GM13976 (cell line): Measurements from ENCODE around the gene PLPP2.

ENCODE experiments used
- DNase-seq: peaks from one replicate; pipeline ENCODE4 v3.0.0; 2012; ENCODE audit warnings: low spot score
- in situ Hi-C: fragments of 300-500 bp; cut with MboI; formaldehyde crosslinking; loops from one replicate; pipeline ENCODE4 v1.12.0; 2022; ENCODE audit warnings: low sequenced_read_pairs, mixed read lengths, inconsistent platforms; ENCODE audit not compliant: unreplicated experiment
- TF ChIP-seq, protein P1 (sequence below): IDR thresholded peaks from 2 replicates; pipeline ENCODE4 v1.5.1; 2012; ENCODE audit warnings: borderline replicate concordance, mild to moderate bottlenecking; ENCODE audit not compliant: insufficient read depth; ENCODE audit errors: extremely low read depth, missing control alignments, control extremely low read depth

PLPP2 gene

DNA sequence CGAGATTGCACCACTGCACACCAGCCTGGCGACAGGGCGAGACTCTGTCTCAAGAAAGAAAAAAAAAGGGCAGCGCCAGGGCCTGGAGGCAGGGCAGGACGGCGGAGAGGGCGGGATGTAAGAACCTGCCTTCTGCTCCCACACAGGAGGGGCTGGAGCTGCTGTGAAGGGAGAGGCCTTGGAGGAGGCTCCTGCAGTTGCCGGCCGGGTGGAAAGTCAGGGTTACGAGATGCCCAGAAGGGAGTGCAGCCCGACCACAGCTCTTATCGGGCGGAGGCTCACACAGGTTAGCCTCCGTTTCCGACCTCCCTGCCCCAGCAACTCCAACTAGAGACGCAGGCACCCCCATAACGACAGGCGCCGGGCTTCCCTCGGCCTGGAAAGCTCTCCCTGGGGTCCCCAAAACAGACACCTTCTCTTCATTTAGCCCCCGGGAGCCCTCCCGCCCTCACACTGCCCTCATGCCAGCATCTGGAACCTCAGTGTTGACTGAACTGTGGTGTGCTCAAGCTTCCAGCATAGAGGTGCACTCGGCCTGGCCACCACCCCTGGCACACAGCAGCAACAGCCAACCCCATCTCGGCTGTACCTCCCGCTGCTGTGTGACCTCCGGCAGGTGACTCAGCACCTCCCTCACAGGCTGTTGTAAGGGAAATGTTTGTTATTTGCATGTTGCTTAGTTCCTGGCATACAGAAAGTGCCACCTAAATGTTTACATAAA is 1.4 kb downstream of the PLPP2 start:
- TF ChIP-seq, protein P1, sequence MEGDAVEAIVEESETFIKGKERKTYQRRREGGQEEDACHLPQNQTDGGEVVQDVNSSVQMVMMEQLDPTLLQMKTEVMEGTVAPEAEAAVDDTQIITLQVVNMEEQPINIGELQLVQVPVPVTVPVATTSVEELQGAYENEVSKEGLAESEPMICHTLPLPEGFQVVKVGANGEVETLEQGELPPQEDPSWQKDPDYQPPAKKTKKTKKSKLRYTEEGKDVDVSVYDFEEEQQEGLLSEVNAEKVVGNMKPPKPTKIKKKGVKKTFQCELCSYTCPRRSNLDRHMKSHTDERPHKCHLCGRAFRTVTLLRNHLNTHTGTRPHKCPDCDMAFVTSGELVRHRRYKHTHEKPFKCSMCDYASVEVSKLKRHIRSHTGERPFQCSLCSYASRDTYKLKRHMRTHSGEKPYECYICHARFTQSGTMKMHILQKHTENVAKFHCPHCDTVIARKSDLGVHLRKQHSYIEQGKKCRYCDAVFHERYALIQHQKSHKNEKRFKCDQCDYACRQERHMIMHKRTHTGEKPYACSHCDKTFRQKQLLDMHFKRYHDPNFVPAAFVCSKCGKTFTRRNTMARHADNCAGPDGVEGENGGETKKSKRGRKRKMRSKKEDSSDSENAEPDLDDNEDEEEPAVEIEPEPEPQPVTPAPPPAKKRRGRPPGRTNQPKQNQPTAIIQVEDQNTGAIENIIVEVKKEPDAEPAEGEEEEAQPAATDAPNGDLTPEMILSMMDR = no peak
- in situ Hi-C loops = no loop called here
- no peak for DNase-seq

DNA sequence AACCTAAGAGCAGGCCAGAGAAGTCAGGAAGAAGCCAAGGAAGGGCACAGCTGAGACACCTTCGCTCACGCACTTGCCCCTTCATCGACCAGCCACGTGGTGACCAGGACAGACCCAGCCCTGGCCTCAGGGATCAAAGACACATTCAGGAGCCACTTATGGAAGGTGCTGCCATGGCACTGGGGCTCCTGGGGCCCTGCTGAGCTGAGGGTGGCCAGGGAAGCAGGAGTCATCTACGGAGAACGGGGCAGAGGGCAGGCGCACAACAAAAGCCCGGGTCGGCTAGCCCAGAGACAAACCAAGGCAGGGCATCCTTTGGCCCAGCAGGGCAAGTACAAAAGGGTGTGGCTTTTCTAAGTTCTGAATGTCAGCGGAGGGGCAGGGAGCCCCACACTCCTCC is 2.3 kb downstream of the PLPP2 start:
- no peak for DNase-seq
- in situ Hi-C loops = no loop called here

DNA sequence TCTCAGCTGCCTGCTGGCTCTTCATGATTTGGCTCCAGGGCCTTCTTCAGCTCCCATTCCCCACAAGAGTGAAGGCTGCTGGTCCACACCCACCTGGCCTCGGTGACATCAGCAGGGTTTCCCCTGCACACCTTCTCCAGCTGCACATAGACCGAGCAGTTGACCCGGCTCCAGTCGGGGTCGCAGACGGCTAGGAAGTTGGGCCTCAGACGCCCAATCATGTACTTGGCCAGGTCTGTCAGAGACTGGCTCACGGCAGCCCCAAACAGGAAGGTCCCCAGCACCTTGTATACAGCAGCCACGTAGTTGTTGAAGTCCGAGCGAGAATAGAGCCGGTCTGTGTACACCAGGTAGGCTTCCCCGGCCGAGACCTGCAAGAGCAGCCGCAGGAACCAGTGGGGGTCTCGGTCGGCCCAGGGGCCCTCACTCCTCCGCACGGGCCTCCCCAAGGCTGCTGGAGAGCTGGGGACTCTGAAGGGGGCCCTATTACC is 3.8 kb downstream of the PLPP2 start:
- no peak for DNase-seq
- in situ Hi-C loops = no loop called here
- TF ChIP-seq, protein P1 = no peak

More for the DNA sequence above, 2.3 kb downstream of the PLPP2 start:
- TF ChIP-seq, protein P1 = no peak

DNA sequence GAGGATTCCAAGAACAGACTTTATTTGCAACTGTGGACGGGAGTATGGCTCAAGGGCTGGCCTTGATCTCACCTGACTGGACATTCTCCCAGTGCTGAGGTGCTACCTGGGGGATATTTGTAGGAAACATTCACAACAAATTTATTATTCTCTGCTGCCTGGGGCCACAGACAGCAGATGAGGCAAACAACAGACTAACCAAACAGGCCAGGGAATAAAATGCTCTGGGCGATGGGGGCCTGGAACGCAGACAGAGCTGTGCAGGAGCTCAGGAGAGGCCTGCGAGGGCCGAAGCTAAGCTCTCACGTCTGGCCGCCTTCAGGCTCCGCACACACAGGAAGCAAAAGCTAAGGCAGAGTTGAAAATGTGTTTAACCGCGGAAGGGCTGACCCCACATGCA is 7.8 kb downstream of the PLPP2 start:
- TF ChIP-seq, protein P1 = no peak
- in situ Hi-C loops = no loop called here
- DNase-seq = no peak

DNA sequence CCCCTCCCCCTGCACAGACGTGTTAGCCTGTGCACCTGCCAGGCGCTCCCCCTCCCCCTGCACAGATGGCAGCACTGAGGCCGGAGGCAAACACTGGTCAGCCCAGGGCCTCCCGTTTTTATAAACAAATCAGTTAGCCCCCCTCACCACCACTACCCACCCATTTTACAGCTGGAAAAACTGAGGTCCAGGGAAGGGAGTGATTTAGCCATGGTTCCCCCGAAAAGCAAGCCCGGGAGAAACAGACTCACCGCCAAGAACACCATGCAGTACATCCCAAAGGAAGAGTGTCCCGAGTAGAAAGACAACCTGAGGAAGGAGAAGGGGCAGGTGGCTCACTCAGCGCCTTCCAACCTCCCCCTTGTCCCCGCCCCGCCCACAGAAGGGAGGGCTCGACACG is 8.7 kb downstream of the PLPP2 start:
- DNase-seq = no peak
- TF ChIP-seq, protein P1 = no peak
- in situ Hi-C loops = no loop called here

DNA sequence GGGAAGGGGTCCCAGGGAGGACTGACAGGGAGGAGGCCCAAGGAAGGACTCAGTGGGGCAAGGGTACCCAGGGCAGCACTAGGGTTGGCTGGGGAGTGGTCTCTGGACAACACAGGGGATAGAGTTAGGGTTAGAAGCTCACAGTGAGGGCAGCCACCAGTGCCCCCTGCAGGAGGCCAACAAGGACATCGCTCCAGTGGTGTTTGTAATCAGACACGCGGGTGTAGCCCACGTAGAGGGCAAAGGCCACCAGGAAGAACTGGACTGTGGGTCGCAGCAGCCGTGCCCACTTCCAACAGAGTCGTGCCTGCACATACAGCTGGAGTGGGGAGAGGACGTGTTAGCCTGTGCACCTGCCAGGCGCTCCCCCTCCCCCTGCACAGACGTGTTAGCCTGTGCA is 9.2 kb downstream of the PLPP2 start:
- in situ Hi-C loops = no loop called here
- DNase-seq = peak; percentile 34
- TF ChIP-seq, protein P1 = no peak
